LNCaP clone FGC (cell line): ENCODE measurements around the gene BCAT1.
"Not testable (repeated sequence)": the region's sequence is repeated elsewhere in the genome, so short reads cannot be mapped to it uniquely, and the experiment has no call there.

Source experiments
- DNase-seq: peaks from one replicate; pipeline ENCODE4 v3.0.0-alpha.2; 2011; ENCODE audit warnings: low read depth
- H3K4me3 ChIP-seq: 2 replicates; pipeline ENCODE4 v1.5.1; 2011; ENCODE audit warnings: mild to moderate bottlenecking, low read depth, low read length, control low read depth
- TF ChIP-seq, protein P1 (sequence below): IDR thresholded peaks from 2 replicates; pipeline ENCODE4 v1.5.1; 2012; ENCODE audit warnings: mild to moderate bottlenecking; ENCODE audit not compliant: control insufficient read depth, insufficient read depth; ENCODE audit errors: extremely low read depth

Gene BCAT1

GRCh38 chr12:24818351-24818750 is 130.6 kb downstream of the BCAT1 start:
- TF ChIP-seq, protein P1, sequence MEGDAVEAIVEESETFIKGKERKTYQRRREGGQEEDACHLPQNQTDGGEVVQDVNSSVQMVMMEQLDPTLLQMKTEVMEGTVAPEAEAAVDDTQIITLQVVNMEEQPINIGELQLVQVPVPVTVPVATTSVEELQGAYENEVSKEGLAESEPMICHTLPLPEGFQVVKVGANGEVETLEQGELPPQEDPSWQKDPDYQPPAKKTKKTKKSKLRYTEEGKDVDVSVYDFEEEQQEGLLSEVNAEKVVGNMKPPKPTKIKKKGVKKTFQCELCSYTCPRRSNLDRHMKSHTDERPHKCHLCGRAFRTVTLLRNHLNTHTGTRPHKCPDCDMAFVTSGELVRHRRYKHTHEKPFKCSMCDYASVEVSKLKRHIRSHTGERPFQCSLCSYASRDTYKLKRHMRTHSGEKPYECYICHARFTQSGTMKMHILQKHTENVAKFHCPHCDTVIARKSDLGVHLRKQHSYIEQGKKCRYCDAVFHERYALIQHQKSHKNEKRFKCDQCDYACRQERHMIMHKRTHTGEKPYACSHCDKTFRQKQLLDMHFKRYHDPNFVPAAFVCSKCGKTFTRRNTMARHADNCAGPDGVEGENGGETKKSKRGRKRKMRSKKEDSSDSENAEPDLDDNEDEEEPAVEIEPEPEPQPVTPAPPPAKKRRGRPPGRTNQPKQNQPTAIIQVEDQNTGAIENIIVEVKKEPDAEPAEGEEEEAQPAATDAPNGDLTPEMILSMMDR, result no peak
- no peak overlapping the region for H3K4me3 ChIP-seq
- DNase-seq, result no peak

- no peak for DNase-seq
- no peak overlapping the region for H3K4me3 ChIP-seq
- TF ChIP-seq, protein P1, result no peak
Observed at GRCh38 chr12:24815114-24815423, 133.8 kb downstream of the BCAT1 start.

DNA sequence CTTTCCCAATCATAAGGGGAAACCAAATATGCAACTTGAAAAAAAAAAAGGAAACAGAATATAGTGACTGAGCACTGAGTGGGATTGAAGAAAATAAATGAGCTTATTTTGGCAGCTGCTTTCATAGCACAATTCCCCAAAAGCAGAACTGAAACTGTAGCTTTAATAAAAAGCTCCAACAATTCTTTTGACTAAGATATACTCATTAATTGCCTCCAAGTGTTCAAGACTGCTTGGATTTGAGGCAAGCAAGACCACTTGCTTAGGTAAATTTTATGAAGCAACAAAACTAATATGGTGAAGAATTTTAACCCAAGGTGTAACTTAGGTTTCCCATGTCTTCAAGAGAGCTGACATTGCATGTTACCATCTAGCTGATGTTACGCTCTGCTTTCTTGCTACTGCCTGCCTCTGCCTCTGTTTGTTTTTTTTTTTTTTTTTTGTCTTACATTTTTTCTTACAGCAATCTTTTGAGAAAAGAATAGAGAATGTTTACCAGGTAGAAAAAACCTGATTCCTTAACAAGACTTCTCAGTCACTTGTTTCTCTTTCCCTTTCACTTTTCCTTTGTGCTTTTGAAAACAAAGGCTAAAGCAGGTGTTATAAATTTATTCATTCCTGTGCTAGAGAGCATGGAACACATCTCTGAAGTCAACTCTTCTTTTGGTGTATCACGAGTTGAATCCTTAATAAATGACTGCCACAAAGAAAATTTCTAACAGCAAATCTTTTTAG is 134.4 kb downstream of the BCAT1 start:
- TF ChIP-seq, protein P1, result no peak
- no peak overlapping the region for H3K4me3 ChIP-seq
- DNase-seq, result no peak

GRCh38 chr12:24810378-24810777 is 138.5 kb downstream of the BCAT1 start:
- TF ChIP-seq, protein P1, result no peak
- no peak overlapping the region for H3K4me3 ChIP-seq
- no peak for DNase-seq

- not testable (repeated sequence) for H3K4me3 ChIP-seq, DNase-seq
Observed at GRCh38 chr12:24809306-24809705, 139.6 kb downstream of the BCAT1 start.

DNA sequence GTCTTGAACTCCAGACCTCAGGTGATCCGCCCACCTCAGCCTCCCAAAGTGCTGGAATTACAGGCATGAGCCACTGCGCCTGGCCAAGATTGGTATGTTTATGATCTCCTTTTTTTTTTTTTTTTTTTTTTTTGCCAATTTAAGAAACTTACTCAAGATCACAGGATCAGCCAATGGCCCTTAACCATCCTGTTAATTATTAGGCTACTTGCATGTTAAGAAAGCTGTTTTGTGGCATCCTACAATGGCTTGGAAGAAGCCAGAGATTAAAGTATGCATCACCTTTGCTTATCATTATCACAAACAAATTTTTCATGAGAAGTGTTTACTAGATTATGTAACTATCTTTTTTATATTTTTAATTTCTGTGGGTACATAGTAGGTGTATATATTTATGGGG is 140.2 kb downstream of the BCAT1 start:
- H3K4me3 ChIP-seq, result no peak overlapping the region
- DNase-seq, result no peak
- TF ChIP-seq, protein P1, result no peak

DNA sequence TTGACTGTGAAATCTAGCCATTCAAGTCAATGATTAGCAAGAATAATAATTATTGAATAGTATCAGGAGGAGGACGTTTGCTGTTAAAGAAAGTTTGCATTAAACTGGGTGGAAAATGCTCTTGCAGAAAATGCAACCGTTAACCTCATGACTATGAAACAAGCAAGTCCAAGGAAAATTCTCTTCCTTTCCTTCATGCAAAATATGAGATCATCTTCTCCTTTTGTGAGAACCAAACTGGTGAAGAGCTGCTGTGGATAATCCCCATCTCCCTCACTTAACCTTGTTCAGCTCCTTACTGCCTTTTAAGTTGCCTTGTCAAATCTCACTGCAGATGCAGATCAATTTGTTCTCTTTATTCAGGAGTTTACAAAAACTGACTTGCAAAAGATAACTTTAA is 142.5 kb downstream of the BCAT1 start:
- no peak overlapping the region for H3K4me3 ChIP-seq
- TF ChIP-seq, protein P1, result no peak
- no peak for DNase-seq
